ENCODE results near the gene TEX2.
"Not testable (repeated sequence)": the region's sequence is repeated elsewhere in the genome, so short reads cannot be mapped to it uniquely, and the experiment has no call there.

The TEX2 gene

DNA sequence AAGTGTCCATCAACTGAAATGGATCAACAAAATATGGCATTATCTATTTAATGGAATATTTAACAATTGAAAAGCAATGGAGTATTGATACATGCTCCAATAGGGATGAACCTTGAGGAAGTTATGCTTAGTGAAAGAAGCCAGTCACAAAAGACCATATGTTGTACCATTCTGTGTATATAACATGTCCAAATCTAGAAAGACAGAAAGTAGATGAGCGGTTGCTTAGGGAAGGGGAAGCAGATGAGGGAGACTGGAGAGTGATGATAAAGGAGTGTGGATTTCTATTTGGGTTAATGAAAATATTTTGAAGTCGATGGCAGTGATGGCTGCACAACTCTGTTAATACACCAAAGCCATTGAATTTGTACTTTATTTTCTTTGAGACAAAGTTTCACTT is 124.6 kb downstream of the TEX2 start:
- DNase-seq (ENCODE audit: low read depth in 2 of 2), result no peak

DNA sequence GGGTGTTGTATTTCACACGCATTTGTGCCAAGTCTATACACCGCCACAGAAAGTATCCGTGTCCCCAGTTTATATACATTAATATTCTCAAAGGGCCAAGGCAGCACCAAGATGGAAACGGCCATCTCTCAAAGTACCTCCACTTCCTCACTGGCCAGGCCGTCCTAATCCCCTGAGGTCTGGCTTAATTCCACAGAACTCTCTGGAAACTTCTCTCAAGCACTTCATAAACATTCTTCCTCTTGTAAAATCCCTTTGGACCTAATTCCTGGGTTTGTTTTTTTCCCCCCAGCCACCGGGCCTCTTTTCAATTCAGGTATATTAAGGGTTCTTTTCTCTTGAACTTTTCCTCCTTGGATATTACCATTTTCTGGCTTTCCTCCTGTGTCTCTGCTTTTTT is 128.1 kb downstream of the TEX2 start:
- no peak for DNase-seq (ENCODE audit: low read depth in 2 of 2)

DNA sequence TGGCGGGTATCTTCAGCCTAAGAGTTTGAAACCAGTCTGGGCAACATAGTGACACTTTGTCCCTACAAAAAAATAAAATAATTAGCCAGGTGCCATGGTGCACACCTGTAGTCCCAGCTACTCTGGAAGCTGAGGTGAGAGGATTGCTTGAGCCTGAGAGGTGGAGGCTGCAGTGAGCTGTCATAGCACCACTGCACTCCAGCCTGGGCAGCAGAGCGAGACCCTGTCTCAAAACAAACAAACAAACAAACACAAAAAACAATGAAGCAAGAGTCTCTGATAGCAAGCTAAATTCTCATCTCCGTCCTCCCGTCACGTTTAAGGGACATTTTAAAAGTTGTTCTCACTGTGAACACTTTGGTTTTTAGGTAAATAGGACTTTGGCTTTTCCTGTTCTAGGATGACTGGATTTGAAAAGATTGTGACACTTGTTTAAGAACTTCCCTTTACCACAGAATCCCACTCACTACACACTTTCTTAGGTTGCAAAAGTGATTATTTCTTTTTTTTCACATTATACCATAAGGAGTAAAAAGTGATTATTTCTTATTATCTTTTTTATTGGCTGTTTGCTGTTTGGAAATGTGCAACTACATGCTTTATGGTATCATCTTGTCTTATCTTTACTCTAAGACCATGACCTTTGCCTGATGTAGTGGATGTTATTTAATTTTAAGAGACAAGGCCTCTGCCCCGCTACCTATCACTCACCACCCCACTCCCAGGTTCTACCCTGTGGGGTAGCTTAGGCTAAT is 128.7 kb downstream of the TEX2 start:
- DNase-seq (ENCODE audit: low read depth in 2 of 2), result no peak

DNA sequence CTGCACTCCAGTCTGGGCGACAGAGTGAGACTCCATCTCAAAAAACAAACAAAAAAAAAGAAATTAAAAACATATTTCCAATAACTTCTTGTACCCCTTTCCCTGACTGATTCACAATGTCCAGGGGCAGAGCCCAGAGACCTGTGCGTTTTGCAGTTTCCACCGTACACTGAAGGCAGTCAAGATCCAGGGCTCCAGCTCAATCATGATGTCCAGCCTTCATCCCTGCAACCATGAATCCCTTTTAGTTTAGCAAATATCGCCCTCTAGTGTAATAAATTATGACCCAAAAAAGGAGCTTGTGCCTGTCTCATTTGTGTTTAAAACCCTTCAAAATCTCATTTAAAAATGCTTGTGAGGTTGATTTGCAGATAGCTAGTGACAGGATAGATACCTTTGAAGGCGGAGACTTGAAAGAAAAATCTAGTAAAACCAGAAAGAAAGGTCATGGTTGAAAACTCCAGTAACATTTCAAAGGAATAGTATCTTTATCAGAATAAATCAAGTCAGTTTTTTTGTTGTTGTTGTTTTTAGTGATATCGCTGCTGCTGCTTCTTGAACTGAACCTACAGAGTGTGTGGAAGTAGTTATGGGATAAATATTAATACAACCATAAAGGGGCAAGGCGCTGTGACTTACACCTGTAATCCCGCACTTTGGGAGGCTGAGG is 129.4 kb downstream of the TEX2 start:
- peak in 1 of 2 experiments; percentile 49 for DNase-seq (ENCODE audit: low read depth in 2 of 2)

DNA sequence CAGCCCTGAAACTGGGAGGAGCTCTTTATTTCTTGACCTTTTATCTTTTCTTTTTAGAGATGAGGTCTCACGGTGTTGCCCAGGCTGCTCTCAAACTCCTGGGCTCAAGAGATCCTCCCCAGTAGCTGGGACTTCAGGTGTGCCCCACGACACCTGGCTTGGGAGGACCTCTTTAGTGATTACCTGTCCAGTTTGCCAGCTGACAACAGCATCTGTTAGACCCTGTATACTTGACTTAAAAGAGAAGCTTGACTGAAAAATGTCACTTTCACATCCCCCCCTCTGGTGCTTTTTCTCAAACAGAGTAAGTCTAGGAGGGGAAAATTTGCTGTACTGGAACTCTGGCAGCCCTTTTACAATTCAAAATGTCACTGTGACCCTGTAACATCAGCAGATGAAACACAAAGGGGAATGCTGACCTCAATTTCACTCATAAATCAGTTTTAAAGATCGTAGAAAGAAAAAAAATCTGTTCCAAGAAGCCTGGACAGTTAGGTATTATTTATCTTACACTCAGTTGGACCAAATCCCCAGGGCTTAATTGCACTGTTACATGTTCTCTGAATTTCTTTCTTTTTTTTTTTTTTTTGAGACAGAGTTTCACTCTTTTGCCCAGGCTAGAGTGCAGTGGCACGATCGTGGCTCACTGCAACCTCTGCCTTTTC is 131.3 kb downstream of the TEX2 start:
- DNase-seq (ENCODE audit: low read depth in 2 of 2), result no peak

DNA sequence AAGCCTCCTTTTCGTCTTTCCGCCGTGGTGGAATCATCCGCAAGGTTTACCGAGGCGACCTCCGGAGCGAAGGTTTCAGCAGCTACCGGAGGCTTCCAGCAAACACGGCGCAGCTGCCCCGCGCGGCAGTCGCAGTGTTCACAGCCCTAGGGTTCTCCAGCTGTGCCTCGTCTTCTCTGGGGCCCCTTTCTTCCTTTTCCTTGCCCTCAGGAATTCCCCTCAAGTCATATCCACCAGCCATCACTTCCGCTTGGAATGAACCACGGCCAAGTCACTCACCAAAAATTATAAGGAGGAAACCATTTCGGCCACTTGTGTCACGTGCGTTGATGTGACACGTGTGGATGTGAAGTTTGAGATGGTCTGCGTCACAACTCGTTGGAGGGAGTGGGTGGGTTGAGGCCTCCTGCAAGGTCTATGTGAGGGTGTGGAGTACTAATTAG is 132.5 kb downstream of the TEX2 start:
- DNase-seq (ENCODE audit: low read depth in 2 of 2), result peak in 1 of 2 experiments; percentile 26

DNA sequence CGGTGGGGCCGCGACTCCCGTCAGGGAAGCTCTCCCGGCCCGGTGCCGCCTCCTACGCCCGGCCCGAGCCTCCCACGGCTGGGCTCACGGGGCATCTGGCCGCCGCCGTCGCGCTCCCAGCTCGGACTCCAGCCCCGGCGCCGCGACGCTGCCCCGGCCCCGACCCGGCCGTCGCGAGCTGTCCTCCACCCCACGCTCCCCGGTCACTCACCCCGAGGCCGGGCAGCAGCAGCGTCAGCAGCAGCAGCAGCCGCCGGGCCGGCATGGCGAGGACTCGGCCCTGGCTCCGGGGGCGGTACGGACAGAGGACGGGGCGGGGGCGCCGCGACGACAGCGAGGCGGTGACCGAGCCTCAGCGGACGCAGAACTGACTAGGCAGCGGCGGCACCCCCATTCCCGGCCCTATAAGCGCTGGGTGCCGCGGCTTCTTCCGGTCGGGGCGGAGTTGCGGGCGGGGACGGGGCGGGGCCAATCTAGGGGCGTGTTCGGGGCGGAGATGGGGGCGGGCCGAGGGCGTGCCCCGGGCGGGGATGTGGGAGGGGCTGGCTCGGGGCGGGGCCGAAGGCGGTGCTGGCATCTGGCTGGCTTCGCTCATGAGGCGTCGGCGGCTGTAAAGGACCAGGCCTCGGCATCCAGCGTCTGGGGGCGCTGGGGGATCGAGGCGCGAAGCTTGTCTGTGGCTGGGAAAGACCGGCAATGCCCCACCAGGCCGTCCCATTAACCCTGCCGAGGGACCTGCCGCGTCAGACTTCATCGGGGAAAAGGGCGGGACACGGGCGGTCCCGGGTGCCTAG is 133.1 kb downstream of the TEX2 start, which contains the start of gene ERN1:
Gene ERN1 (minus strand): TSS at position 380 of the 794 bp plus-strand sequence. CDS start 115 bp downstream, at position 265.
- DNase-seq (ENCODE audit: low read depth in 2 of 2), result peak; percentile 87

DNA sequence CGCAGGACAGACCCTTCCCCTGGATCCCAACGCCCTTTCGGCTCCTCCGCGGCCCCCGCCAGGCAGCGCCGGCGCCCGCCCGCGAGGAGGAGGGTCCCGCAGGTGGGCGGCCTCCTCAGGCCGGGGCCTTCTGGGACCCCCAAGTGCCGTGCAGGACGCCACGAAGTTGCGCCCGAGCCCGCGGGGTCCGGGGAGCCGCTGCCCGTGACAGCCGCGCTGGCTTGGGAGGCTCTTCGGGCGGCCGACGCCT is 133.6 kb downstream of the TEX2 start:
- no peak for DNase-seq (ENCODE audit: low read depth in 2 of 2)

DNA sequence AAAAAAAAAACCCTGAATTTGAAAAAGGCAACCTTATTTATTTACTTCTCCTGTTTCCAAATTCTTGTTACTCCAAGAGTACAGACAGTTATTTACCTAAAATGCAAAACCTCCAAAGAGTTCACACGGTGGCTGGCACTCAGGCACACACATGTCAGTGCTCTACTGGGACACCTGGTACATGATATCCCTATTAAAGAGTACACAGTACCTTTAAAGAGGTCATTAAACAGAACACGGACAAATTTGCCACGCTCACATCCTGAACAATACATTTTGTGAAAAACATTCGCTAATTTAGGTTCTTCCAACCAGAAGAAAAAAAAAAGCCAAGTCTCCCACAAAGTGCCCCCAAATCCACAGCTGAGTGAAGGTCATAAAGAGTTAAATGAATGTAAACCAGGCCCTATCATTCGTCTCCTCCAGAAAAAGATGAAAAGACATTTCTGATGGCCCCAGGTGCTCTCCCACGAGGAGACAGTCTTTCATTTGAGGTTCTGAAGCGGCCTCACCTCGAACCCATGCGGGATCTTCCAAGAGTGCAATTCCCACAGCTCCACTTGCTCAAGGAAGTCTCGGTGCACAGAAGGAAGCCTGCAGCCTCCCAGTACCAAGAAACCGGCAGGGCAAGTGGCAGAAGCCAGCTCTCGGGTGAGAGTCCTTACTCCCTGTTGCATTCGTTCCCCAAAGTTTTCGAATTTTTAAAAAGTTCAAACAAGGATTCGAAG is 134.1 kb downstream of the TEX2 start:
- no peak for DNase-seq (ENCODE audit: low read depth in 2 of 2)

DNA sequence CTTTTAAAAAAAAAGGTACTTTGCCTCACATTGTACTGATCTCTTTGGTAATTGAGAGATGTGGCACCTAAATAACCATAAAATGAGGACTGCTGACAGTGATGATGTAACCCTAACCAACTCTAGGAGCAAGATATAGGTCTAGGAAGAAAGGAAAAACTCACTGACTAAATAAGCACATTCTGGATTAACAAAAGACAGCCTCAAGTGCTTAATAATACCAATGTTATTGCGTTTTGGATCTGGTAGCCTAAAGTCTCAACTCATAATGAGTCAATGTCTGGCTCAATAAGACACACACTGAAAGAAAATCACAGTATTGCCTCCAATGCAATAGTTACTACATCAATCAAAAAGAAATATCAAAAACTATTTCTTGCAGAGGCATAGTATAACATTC is 136.1 kb downstream of the TEX2 start:
- no peak for DNase-seq (ENCODE audit: low read depth in 2 of 2)

DNA sequence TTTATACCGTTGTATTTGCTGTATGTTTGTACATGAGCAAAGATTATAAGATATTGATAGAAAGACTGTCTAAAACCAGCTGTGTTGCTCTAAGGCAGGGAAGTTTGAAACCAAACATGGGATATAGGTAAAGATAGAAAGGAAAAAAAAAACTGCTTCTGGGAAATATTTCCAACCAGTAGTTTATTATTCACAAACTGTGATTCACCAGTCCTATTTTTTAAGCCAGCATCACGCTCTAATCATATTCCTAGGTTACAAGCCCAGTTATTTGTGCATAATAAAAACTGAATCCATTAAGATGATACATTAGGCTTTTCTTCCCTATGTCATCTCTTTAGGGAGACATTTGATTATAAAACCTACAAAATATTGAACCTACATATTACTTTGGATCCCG is 137.1 kb downstream of the TEX2 start:
- no peak for DNase-seq (ENCODE audit: low read depth in 2 of 2)

DNA sequence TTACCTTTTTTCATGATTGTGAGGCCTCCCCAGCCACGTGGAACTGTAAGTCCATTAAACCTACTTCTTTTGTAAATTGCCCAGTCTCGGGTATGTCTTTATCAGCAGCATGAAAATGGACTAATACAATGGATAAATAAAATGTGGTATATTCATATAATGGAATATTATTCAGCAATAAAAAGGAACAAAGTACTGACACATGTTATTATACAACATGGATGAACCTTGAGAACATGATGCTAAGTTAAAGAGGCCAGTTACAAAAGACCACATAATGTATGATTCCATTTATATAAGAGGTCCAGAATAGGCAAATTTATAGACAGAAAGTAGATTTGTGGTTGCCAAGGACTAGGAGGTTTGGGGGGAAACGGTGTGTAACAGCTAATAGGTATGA is 138.5 kb downstream of the TEX2 start:
- no peak for DNase-seq (ENCODE audit: low read depth in 2 of 2)

DNA sequence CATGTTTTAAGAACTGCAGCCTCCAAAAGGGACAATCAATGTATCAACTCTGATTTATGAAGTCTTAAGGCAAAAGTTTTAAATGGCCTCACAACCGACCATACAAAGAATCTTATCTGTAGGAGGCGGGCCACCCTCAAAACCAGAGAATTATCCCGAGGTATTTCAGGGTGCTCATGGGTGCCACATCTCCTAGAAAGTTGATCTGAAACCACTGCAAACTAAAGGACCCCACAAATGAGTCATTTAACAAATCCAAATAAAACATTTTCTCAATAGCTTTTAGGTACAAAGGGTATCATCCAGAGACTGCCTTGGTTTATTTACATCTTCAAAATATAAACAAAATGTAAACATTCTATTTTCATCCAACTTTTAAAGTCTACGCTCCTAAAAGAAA is 139.9 kb downstream of the TEX2 start:
- DNase-seq (ENCODE audit: low read depth in 2 of 2), result no peak

DNA sequence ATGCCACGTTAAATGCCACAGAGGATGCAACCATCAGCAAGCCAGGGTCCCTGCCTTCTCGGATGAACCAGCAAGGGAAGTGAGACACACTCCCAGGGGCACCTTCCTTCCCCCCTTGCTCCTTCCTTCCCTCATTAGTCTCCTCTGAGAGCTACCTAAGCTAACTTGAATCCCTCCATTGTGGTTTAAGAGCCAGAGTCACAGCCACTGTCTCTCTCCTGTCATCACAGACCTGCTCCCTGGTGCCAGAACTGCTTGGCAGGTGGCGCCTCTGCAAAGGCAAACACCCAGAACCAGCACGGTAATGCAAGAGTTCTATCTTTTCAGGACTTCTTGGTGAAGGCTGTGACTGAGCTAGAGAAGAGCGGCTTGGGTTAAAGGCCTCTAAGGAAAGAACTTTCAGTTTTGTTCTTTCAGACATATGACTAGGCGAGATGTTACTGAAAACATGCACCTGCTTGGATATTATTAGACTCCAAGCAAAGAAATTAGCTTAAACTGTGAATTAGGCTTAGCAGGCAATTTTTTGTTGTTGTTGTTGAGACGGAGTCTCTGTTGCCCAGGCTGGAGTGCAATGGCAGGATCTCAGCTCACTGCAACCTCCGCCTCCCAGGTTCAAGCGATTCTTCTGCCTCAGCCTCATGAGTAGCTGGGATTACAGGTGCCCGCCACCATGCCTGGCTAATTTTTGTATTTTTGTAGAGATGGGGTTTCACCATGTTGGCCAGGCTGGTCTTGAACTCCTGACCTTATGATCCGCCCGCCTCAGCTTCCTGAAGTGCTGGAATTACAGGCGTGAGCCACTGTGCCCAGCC is 141.9 kb downstream of the TEX2 start:
- not testable (repeated sequence) for DNase-seq (ENCODE audit: low read depth in 2 of 2)

DNA sequence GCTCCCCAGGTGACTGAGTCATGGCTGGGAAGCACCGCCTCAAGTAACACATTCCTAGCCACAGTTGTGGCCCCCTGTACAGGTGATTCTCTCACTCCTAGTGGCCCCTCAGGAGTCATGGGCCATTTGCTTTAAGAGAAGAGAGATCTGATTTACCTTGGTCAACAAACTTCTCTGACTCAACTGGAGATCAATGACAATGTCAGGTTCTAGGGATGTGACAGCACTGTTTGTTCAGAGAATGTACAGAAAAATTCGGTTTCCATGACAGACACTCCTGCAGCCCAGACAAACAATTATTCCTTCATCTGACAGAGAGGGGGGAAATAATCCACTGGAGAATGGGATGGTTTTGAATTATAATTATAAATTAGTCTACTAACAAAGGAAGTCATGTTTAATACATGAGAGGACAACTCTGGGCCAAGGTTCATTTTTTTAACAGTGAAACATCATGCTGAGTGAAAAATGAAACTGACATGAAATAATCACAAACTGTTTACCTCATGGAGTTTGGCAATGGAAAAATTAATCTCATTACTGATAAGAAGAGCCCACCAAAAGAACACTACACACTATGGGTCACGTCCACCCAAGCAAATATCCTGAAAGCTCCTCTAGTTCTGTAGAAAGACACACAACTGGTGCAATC is 142.8 kb downstream of the TEX2 start:
- DNase-seq (ENCODE audit: low read depth in 2 of 2), result no peak

DNA sequence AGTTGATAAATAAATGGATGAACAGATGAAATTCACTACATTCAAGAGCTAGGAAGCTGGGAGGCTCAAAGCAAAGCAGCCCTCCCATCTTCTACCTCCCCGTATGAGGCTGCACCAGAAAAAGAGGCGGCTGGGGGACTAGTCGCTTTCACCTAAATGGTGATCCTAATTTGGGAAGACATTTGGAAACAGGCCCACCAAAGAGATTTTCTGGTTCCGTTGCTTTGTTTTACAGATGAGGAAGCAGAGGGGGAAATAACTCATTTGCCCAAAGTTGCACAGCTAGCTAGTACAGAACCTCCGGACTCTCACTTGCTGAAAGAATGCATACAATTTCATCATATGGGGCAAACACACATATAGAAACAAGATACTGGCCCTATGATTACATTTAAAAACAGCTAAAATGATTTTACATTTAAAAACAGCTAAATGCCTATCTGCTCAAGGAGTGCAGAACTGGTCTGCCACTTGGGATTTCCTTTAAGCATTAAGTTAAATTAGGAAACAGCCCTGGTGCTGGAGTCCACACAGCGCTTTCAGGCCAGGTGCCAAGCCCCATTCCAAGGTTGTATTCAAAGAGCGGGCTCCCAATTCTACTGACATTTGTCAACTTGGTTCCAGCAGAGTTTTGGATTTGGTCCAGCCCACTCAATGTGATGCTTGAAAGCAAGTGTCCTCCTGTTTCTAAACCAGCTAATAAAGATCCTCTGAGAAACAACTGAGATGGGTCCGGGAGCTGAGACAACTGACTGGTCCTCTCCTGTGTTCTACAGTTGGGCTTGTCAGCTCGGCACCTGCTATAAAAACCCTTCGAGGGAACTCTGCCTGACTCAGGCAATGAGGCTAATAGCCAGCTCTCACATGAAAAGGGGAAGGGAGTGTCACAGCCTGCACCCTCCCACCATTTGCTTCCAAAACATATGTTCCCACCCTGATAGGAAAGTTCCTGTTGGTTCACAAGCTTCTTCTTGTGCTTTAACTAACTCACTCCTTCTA is 144.8 kb downstream of the TEX2 start:
- no peak for DNase-seq (ENCODE audit: low read depth in 2 of 2)

DNA sequence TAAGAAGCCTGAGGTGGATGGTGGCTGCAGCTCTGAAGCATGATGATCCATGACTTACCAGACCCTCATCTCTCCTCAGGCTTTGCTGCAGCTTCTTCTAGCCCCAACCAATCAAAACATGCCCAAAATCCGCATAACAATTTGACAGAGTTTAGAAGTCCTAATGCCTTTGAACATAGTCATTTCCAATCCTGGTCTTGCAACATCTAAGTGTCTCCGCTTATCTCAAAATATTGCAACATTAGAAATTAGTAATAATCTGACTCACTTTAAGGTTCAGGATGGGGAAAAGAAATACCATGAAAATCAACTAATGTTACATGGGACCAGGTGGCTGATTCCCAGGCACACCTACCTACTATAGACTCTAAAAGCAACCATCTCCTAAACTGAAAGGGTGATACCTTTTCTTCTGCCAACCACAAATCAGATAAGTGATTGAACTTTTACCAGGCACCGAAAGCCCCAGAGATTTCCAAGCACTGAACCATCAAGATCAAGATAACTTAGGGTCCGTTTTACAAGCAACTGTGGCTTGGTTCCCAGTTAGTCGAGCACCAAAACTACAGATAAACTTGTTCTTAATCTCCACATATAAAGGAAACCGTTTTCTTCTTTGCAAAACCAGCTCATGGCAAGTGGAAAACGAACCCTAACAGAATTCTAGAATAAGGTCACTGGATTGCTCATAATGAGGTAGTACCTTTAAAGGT is 147.1 kb downstream of the TEX2 start:
- DNase-seq (ENCODE audit: low read depth in 2 of 2), result peak; percentile 59 to 66

DNA sequence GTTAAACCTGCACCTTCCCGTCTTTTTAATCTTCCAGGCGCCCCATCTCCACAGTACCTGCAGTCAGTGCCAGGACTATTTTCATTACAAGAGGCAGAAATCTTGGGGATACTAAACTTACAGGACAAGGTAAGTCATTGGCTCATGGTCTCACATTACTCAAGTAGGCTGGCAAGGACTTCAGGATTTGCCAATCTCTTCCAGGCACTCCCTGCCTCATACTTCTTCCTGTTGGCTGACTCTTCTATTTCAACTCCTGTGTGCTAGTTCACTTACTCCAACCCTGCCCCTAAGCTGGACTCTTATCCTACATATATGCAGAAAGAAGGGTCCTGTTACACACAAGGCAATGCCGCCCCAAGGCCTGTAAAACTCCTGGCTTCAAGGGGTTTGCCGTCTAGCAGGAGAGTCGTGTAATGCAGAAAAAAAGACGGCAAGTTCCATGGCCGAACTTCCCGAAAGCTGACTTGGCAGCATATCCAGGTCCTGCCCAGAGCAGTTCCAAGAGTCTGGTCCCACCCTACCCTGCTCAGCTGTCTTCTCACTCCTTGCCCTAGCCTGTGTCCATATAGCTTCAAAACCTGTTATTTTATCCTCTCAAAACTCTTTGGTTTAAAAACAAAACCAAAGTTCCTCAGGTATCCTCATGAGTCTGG is 147.9 kb downstream of the TEX2 start:
- DNase-seq (ENCODE audit: low read depth in 2 of 2), result no peak

All from fibroblast of skin of left quadriceps (primary cell).